OCI-LY1 (cell line): ENCODE results near the gene MYO5B.

Experiments
- H2AFZ ChIP-seq: fragments of 200-600 bp; sonication (generic), shearing (Covaris generic); 2 replicates; pipeline ENCODE4 v1.6.0; 2014; ENCODE audit warnings: antibody characterized with exemption, mild to moderate bottlenecking, low read length
- H3F3A ChIP-seq: fragments of 200-600 bp; sonication (generic), shearing (Covaris generic); 2 replicates; pipeline ENCODE4 v1.6.0; 2014; ENCODE audit warnings: mild to moderate bottlenecking, antibody characterized with exemption, low read length, moderate library complexity; ENCODE audit not compliant: insufficient read depth
- H3K27ac ChIP-seq: fragments of 200-600 bp; sonication (generic); 2 replicates; pipeline ENCODE4 v1.5.1; 2014; ENCODE audit warnings: low read length, mixed run types, mild to moderate bottlenecking, low read depth; ENCODE audit not compliant: poor library complexity, severe bottlenecking
- H3K27me3 ChIP-seq: fragments of 200-600 bp; sonication (generic); 2 replicates; pipeline ENCODE4 v1.6.0; 2014; ENCODE audit warnings: antibody characterized with exemption, mild to moderate bottlenecking, low read length, moderate library complexity; ENCODE audit not compliant: insufficient read depth
- H3K36me3 ChIP-seq: fragments of 200-600 bp; sonication (generic); 2 replicates; pipeline ENCODE4 v1.6.1; 2014; ENCODE audit warnings: mild to moderate bottlenecking, antibody characterized with exemption, low read length, moderate library complexity, mixed read lengths; ENCODE audit not compliant: insufficient read depth
- H3K4me1 ChIP-seq: fragments of 200-600 bp; sonication (generic); 2 replicates; pipeline ENCODE4 v1.5.1; 2014; ENCODE audit warnings: mild to moderate bottlenecking, low read length, moderate library complexity; ENCODE audit not compliant: insufficient read depth, severe bottlenecking
- H3K4me2 ChIP-seq: fragments of 200-600 bp; sonication (generic), shearing (Covaris generic); 2 replicates; pipeline ENCODE4 v1.6.1; 2014; ENCODE audit warnings: low read length
- H3K4me3 ChIP-seq: fragments of 200-600 bp; sonication (generic); 2 replicates; pipeline ENCODE4 v1.5.1; 2014; ENCODE audit warnings: low read length, low read depth, mild to moderate bottlenecking, mixed read lengths; ENCODE audit not compliant: poor library complexity, severe bottlenecking
- H3K79me2 ChIP-seq: fragments of 200-600 bp; shearing (Covaris generic); 2 replicates; pipeline ENCODE4 v1.6.1; 2016; ENCODE audit warnings: mixed run types, low read length, mixed read lengths; ENCODE audit not compliant: insufficient read depth
- H3K9ac ChIP-seq: fragments of 200-600 bp; sonication (generic), shearing (Covaris generic); 2 replicates; pipeline ENCODE4 v1.6.1; 2014; ENCODE audit warnings: mild to moderate bottlenecking, low read length, mixed read lengths
- H3K9me2 ChIP-seq: fragments of 200-600 bp; sonication (generic), shearing (Covaris generic); 2 replicates; pipeline ENCODE4 v1.6.1; 2014; ENCODE audit warnings: low read depth, mild to moderate bottlenecking, low read length, mixed read lengths
- H3K9me3 ChIP-seq: fragments of 200-600 bp; shearing (Covaris generic); 2 replicates; pipeline ENCODE4 v1.6.1; 2014; ENCODE audit warnings: low read length, mixed read lengths
- H4K20me1 ChIP-seq: fragments of 200-600 bp; sonication (generic), shearing (Covaris generic); 2 replicates; pipeline ENCODE4 v1.6.0; 2016; ENCODE audit warnings: mild to moderate bottlenecking, low read length; ENCODE audit not compliant: insufficient read depth
- EZH2 ChIP-seq: fragments of 200-600 bp; sonication (generic), shearing (Covaris generic); IDR thresholded peaks from 2 replicates; pipeline ENCODE4 v1.8.0; 2017; ENCODE audit warnings: borderline replicate concordance, mixed run types, mild to moderate bottlenecking, antibody characterized with exemption, low read length, moderate library complexity, mixed read lengths
- TF ChIP-seq, protein P1 (sequence below): fragments of 200-600 bp; sonication (generic), shearing (Covaris generic); IDR thresholded peaks from 2 replicates; pipeline ENCODE4 v1.5.1; 2017; ENCODE audit warnings: mild to moderate bottlenecking, antibody characterized with exemption, low read length, moderate library complexity, mixed read lengths

Gene MYO5B

DNA sequence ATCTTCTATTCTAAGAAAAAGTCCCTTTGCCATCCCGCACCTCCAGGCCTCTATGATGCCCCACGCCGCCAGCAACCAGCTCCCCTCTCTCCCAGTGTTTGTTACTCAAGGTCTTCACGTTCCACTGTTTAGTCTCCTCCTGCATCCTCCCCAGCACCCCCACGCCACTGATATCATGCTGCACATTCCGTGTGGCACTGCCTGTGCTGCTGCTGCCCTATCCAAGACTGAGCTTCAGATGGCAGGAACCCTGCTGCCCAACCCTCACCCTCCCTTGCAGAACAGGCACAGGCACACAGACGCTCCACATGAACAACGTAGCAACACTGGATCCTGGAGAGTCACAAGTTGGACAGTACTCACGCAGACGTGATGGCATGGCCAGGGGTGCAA, 35.3 kb downstream of the MYO5B start:
- no peaks in the 10 kb centered on the region for H4K20me1 ChIP-seq
- H3K4me2 ChIP-seq, result no peak overlapping the region
- TF ChIP-seq EZH2, result no peak
- TF ChIP-seq, protein P1, sequence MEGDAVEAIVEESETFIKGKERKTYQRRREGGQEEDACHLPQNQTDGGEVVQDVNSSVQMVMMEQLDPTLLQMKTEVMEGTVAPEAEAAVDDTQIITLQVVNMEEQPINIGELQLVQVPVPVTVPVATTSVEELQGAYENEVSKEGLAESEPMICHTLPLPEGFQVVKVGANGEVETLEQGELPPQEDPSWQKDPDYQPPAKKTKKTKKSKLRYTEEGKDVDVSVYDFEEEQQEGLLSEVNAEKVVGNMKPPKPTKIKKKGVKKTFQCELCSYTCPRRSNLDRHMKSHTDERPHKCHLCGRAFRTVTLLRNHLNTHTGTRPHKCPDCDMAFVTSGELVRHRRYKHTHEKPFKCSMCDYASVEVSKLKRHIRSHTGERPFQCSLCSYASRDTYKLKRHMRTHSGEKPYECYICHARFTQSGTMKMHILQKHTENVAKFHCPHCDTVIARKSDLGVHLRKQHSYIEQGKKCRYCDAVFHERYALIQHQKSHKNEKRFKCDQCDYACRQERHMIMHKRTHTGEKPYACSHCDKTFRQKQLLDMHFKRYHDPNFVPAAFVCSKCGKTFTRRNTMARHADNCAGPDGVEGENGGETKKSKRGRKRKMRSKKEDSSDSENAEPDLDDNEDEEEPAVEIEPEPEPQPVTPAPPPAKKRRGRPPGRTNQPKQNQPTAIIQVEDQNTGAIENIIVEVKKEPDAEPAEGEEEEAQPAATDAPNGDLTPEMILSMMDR, result no peak
- no peaks in the 10 kb centered on the region for H3K9me3 ChIP-seq
- H3K4me3 ChIP-seq, result no peak overlapping the region
- H3K4me1 ChIP-seq, result no peaks in the 10 kb centered on the region
- no peaks in the 10 kb centered on the region for H3K36me3 ChIP-seq
- H3K27ac ChIP-seq, result no peak overlapping the region
- no peaks in the 10 kb centered on the region for H3K9me2 ChIP-seq
- no peaks in the 10 kb centered on the region for H3F3A ChIP-seq
- H3K27me3 ChIP-seq, result no peaks in the 10 kb centered on the region
- no peak overlapping the region for H2AFZ ChIP-seq
- H3K79me2 ChIP-seq, result no peaks in the 10 kb centered on the region
- no peak overlapping the region for H3K9ac ChIP-seq

DNA sequence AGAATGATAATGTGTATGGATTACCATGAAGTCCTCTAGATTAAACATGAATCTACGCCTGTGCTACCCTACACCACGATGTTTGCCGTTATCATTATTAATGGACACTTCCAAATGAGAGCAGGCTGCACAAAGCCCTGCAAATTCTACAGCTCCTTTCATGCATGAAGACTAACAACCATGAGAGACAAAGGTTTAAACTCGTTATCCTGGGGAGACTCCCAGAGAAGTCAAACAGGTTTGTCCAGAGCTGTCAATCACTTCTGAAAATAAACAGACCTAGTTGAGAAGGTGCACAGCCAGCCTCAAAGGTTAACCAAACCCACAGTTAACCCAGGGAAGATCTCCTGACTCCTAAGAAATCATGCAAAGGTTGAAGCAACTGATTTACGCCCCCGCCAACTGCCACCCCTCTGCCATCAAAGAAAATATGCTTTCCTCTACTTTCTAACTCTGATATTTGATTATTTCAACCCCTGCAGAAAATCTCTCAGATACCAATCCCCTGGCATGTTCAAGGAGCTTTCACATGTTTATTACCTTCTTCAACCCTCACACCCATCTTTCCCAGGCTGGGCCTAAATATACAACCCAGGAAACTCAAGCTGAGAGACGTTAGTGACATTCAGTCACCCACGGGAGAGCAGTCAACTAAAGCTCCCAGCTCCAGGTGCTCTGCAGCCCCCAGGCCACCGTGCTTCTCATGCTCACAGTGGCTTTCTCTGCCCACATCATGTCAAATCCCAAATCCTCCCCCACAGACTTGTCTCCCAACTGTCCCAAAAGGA, 35.9 kb downstream of the MYO5B start:
- H3K79me2 ChIP-seq, result no peaks in the 10 kb centered on the region
- H2AFZ ChIP-seq, result no peak overlapping the region
- H3K9me3 ChIP-seq, result no peaks in the 10 kb centered on the region
- no peaks in the 10 kb centered on the region for H3K9me2 ChIP-seq
- no peaks in the 10 kb centered on the region for H4K20me1 ChIP-seq
- H3K36me3 ChIP-seq, result no peaks in the 10 kb centered on the region
- H3K9ac ChIP-seq, result no peak overlapping the region
- no peak overlapping the region for H3K4me3 ChIP-seq
- no peaks in the 10 kb centered on the region for H3K4me1 ChIP-seq
- no peak overlapping the region for H3K27ac ChIP-seq
- no peak for TF ChIP-seq EZH2
- TF ChIP-seq, protein P1, result no peak
- H3K4me2 ChIP-seq, result no peak overlapping the region
- no peaks in the 10 kb centered on the region for H3F3A ChIP-seq
- no peaks in the 10 kb centered on the region for H3K27me3 ChIP-seq

DNA sequence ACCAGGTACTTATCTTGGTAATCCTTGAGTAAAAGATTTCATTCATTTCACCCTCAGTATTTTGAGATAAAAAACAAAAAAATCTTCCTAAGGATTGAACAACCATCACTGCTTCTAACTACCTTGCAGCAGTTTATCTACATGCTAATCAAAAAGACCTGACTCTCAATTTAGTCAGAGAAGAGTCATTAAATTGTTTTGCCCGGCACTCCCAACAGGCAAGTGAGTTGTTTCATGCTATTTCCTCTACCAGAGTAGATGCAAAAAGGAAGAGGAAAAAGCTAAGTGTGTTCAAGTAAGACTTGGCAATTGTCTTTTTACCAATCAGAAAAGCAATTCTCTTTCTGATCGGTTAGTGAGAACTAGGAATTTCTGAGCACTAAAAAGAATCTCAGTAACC, 39.5 kb downstream of the MYO5B start:
- H3K9me3 ChIP-seq, result no peaks in the 10 kb centered on the region
- TF ChIP-seq EZH2, result no peak
- TF ChIP-seq, protein P1, result no peak
- H3K4me1 ChIP-seq, result no peaks in the 10 kb centered on the region
- H3K79me2 ChIP-seq, result no peaks in the 10 kb centered on the region
- H3F3A ChIP-seq, result no peaks in the 10 kb centered on the region
- no peak overlapping the region for H3K4me2 ChIP-seq
- no peaks in the 10 kb centered on the region for H3K9me2 ChIP-seq
- H3K27me3 ChIP-seq, result no peaks in the 10 kb centered on the region
- H3K9ac ChIP-seq, result no peak overlapping the region
- H2AFZ ChIP-seq, result no peak overlapping the region
- no peak overlapping the region for H3K4me3 ChIP-seq
- H3K27ac ChIP-seq, result no peak overlapping the region
- no peaks in the 10 kb centered on the region for H3K36me3 ChIP-seq
- no peaks in the 10 kb centered on the region for H4K20me1 ChIP-seq
